ENCODE measurements around the gene LBHD2. TPM values are rescaled to one million over a fixed set of nuclear protein-coding genes. Genes with fewer than 3 reads are reported as not detected.

LBHD2 gene
- total RNA-seq, 1 experiment from 2014 or later, result not detected

DNA sequence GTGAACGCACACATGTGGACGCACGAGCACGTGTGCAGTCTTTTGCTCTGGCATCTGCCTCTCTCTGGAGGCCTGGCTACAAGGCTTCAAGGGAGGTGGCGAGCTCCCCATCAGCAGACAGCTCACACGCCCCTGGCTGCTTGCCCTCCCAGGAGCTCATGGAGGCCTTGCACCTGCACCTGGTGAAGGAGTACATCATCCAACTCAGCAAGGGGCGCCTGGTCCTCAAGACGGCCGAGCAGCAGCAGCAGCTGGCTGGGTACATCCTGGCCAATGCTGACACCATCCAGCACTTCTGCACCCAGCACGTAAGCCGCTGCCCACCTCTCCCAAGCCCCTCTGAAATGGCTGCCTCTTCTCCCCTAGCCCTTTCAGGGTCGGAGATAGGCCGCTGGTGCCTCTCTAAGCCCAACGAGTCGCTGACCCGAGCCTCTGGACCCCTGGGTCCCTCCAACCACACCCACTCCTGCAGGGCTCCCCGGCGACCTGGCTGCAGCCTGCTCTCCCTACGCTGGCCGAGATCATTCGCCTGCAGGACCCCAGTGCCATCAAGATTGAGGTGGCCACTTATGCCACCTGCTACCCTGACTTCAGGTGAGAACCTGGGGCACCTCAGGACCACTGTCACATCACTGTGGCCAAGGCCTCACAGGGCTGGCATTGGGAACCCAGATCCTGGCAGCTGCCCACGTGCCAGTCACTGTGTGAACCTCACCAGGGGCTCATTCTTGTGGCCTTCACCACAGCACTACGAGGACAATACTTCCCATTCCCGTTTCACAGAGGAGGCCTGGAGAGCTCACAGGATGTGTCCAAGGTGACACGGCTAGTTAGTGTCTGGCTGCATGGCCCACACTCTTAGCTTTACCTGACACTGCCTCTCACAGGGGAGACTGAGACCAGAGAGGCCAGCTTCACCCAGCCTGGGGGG, 49.5 kb downstream of the LBHD2 start:
- no TSS peak for BruUV-seq (replicated peaks)
- no peak for ATAC-seq
- H3K27me3 ChIP-seq (ENCODE audit: insufficient read depth, low read length), result no peaks in the 10 kb centered on the region
- H3K27ac ChIP-seq (ENCODE audit: low read depth, low read length), result no peak overlapping the region; the same call in 1 of the 2 replicates
- TF ChIP-seq POLR2AphosphoS5 (IDR thresholded peaks at IDR 0.05; ENCODE audit: low read depth, low read length) (no peak), YY1 (IDR thresholded peaks at IDR 0.05; ENCODE audit: extremely low read depth, insufficient replicate concordance, low read depth, low read length) (no peak), CEBPB (IDR thresholded peaks at IDR 0.05; ENCODE audit: low read depth) (no peak), ZBTB33 (IDR thresholded peaks at IDR 0.05; ENCODE audit: extremely low read depth, insufficient replicate concordance, low read length) (no peak), CBX3 (IDR thresholded peaks at IDR 0.05; ENCODE audit: low read depth) (no peak), POLR2A (IDR thresholded peaks at IDR 0.05; ENCODE audit: borderline replicate concordance, extremely low read depth, insufficient read depth, insufficient read length) (no peak)
- H3K9me3 ChIP-seq (ENCODE audit: control insufficient read depth in 1 of 2, insufficient read depth in 1 of 2, low read depth in 1 of 2, low read length in 2 of 2), result no peaks in the 10 kb centered on the region
- intact Hi-C loops (cut with micrococcal nuclease), result no loop called here
- no peaks in the 10 kb centered on the region for H3K79me2 ChIP-seq (ENCODE audit: insufficient read depth, low read length)
- DNase-seq (ENCODE audit: low read depth, low spot score), result no peak
- ChIA-PET RAD21 (ENCODE audit: low non-redundant PET in 1 of 2, low total read pairs in 2 of 2, uncharacterized antibody in 2 of 2, unreplicated experiment in 2 of 2) (interaction anchor here in 1 of 2 experiments (0.6 kb wide), 1 partner anchor 34 kb away, joined by 3 read pairs; no protein-coding TSS in a partner anchor), POLR2A (no interaction called here), CTCF (no interaction called here)
- no peaks in the 10 kb centered on the region for H4K20me1 ChIP-seq (ENCODE audit: insufficient read depth)
- no peak overlapping the region for H3K4me3 ChIP-seq (replicated peaks in 1 of 2; ENCODE audit: low read depth in 1 of 2, low read length in 2 of 2)
- H3K36me3 ChIP-seq (ENCODE audit: control insufficient read depth in 1 of 2, insufficient read depth in 2 of 2, low read length in 2 of 2), result peaks cover 8 to 16% of the 10 kb centered on the region in 2 experiments; a peak in 1 of 4 replicates
- no peak overlapping the region for H3K4me2 ChIP-seq (ENCODE audit: low read length)
- H3K9me2 ChIP-seq (ENCODE audit: insufficient read depth), result no peaks in the 10 kb centered on the region
- H3K9ac ChIP-seq (ENCODE audit: low read length), result no peak overlapping the region
- H2AFZ ChIP-seq (ENCODE audit: low read depth, low read length, poor library complexity, severe bottlenecking), result no peak overlapping the region
- peaks cover 30 to 37% of the 10 kb centered on the region in 2 experiments for H3K4me1 ChIP-seq (ENCODE audit: control insufficient read depth in 1 of 2, insufficient read depth in 2 of 2, low read length in 2 of 2)
